ENCODE results near the gene JAZF1.

The JAZF1 gene

GRCh38 chr7:27834179-27834921, 346.2 kb downstream of the JAZF1 start:
- H3K27ac ChIP-seq, result no peak overlapping the region
- no peak for DNase-seq (ENCODE audit: low read depth, low spot score)

GRCh38 chr7:27826357-27826756, 354.2 kb downstream of the JAZF1 start:
- H3K27ac ChIP-seq, result no peak overlapping the region
- no peak for DNase-seq (ENCODE audit: low read depth, low spot score)

GRCh38 chr7:27825891-27826290, 354.7 kb downstream of the JAZF1 start:
- H3K27ac ChIP-seq, result no peak overlapping the region
- DNase-seq (ENCODE audit: low read depth, low spot score), result no peak

DNA sequence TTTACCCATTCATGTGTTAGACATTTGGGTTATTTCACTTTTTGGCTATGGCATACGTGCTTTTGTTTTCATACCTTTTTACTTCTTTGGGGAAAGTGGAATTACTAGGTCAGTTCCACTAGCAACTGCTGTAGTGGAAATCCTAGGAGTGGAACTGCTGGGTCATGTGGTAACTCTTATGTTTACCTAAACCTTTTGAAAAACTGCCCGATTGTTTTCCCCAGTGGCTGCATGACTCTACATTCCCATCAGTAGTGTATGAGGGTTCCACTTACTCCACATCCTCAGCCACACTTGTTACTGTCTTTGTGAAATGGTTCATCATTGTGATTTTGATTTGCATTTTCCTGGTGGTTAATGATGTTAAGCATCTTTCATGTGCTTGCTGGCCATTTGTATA, 358.4 kb downstream of the JAZF1 start:
- H3K27ac ChIP-seq, result no peak overlapping the region
- no peak for DNase-seq (ENCODE audit: low read depth, low spot score)

DNA sequence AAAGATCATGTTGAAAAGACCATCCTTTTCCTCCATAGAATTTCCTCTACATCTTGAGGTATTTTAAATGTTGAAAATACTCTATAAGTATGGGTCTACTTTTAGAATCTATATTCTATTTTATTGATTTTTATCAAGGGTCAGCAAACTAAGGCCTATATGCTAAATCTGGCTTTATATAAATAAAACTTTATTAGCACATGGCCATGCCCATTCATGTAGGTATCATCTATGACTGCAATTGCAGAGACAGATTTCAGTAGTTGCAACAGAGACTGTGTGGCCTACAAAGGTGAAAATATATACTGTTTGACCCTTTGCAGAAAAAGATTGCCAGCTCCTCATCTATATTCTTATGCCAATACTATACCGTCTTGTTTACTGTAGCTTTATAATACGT, 367.9 kb downstream of the JAZF1 start:
- no peak overlapping the region for H3K27ac ChIP-seq
- DNase-seq (ENCODE audit: low read depth, low spot score), result no peak

DNA sequence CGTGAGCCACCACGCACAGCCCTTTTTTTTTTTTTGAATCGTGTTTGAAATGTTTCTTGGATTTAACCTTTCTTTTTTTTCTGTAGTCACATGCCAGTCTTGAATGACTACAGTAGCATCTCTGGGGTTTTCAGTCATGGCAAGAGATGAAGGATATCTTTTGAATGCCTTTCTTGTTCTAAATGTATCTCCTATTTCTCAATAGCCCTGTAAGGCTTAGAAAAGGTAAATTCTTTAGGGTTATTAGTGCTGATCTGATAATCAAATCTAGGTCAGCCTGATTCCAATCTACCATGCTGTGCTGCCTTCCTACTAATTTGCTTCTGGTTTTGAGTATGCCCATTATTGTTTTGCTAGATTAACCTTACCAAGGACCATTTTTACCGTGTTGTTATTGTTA, 370.4 kb downstream of the JAZF1 start:
- no peak for DNase-seq (ENCODE audit: low read depth, low spot score)
- H3K27ac ChIP-seq, result no peak overlapping the region

GRCh38 chr7:27808626-27809025, 372.0 kb downstream of the JAZF1 start:
- no peak for DNase-seq (ENCODE audit: low read depth, low spot score)

DNA sequence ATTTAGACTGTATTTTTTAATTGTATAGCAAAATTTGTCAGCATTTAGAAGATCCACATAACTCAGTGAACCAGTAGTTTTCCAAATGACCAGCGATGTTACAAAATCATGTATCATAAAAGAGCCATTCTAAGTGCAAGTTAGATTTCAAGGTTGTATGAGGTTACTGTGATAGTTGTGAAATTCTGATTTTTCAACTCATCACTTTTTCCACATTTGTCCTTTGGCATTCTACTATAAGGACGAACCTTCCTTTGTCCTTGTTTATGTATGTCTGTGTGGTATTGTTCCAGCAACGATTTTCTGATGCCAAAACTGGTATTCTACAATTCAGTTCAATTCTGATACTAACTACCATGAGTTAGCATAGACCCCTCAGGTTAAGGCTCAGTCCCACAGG, 376.5 kb downstream of the JAZF1 start:
- H3K27ac ChIP-seq, result no peak overlapping the region
- no peak for DNase-seq (ENCODE audit: low read depth, low spot score)

More at GRCh38 chr7:27808626-27809025, 372.0 kb downstream of the JAZF1 start:
- H3K27ac ChIP-seq, result no peak overlapping the region

GRCh38 chr7:27802999-27803398, 377.6 kb downstream of the JAZF1 start:
- H3K27ac ChIP-seq, result no peak overlapping the region

DNA sequence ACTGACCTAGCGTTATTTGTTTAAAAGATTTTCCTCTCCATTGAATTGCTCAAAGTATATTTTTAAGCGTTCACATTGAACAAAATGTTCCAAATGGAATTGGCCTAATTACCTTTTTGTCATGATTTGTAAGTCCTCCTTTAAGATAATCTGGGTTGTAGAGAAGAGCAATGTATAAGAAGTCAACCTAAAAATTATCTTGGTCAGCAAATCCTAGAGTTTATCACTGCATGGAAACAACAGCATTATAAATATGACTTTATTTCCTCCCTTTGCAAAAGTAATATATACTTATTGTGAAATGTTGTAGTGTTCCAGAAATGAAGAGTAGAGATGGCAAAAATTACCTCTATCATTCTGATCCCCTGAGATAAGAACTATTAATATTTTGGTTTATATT, 381.4 kb downstream of the JAZF1 start:
- DNase-seq (ENCODE audit: low read depth, low spot score), result no peak
- no peak overlapping the region for H3K27ac ChIP-seq

More at GRCh38 chr7:27802999-27803398, 377.6 kb downstream of the JAZF1 start:
- DNase-seq (ENCODE audit: low read depth, low spot score), result no peak

DNA sequence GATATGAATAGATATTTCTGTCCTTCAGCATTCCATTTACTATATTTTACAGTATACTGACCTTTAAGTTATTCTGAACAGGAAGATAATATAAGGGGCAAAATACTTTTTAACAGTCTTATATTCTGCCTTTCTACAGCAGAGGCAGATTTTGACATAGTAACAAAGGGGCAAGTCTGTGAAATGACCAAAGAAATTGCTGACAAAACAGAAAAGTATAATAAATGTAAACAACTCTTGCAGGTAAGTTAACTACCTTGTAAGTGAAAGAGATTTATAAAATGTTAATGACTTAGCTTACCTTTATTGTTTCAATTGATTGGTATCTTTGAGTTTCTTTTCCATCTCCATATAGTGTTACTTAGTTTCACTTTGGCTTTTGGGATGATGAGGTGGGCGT, 384.6 kb downstream of the JAZF1 start:
- no peak for DNase-seq (ENCODE audit: low read depth, low spot score)
- no peak overlapping the region for H3K27ac ChIP-seq

DNA sequence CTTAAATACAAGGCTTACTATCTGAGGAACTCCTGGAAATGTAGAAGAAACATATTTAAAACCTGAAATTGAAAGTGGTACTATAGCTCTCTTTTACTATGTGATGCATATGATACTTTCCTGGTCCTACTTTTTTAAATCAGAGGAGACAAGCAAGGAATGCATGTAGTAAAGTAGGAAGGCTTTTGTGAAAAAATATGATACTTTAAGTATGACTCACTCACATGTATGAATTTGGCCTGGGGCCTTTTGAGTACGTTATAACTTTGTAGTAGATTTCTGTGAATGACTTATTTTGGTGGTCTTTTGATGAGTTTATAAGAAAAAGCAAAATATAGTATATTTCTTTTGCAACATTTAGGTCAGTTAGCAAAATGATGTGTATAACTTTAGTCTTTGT, 386.8 kb downstream of the JAZF1 start:
- H3K27ac ChIP-seq, result no peak overlapping the region
- no peak for DNase-seq (ENCODE audit: low read depth, low spot score)

DNA sequence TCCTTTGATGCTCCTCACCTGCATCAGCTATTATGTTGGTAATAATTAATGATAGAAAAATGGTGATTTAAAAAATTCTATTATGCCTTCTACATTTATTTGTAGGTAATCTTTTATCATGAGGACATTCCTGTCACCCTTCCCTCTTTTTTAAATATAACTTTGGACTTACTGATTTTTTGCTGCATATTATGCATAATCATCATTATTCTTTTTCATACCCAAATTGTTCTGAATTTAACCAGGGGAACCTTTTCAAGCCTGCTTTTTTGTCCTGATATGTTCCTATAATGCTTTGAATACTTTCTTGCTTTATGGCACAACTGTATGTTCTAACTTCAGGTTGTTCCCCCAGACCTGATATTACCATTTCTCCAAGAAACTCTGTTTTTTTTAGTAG, 392.2 kb downstream of the JAZF1 start:
- no peak for DNase-seq (ENCODE audit: low read depth, low spot score)
- H3K27ac ChIP-seq, result no peak overlapping the region

- DNase-seq (ENCODE audit: low read depth, low spot score), result peak; percentile 60
- no peak overlapping the region for H3K27ac ChIP-seq
Measured at GRCh38 chr7:27784399-27785053, 396.1 kb downstream of the JAZF1 start.

DNA sequence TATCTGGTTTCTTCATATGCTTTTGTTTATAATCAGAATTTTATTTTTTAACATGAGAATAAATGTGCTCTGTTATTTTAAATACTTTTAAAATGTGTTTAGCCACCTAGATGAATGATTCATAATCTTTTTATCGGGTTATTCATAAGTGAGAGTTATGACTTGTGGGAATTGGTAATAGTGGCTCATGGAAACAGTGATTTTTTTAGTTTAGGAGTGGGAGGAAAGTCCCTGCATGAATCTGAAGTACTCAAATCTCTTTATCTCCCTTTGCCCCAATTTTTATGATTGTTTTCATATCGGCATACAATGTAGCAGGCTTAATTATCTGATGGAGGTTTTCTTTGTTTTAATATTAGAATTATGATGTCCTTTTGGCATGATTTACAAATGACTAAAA, 397.7 kb downstream of the JAZF1 start:
- H3K27ac ChIP-seq, result no peak overlapping the region
- DNase-seq (ENCODE audit: low read depth, low spot score), result no peak

DNA sequence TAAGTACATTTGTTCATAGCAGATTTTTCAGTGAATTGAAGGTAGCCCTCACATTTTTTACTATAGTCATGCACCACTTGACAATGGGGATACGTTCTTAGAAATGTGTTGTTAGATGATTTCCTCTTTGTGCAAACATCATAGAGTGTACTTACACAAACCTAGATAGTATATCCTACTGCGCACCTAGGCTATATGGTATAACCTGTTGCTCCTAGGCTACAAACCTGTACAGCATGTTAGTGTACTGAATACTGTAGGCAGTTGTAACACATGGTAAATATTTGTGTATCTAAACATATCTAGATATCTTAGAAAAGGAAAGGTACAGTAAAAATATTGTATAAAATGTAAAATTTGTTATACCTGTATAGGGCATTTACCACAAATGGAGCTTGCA, 399.4 kb downstream of the JAZF1 start:
- no peak for DNase-seq (ENCODE audit: low read depth, low spot score)
- H3K27ac ChIP-seq, result no peak overlapping the region
